Measurements from ENCODE around the gene KAT6B.
"Not testable (repeated sequence)": the region's sequence is repeated elsewhere in the genome, so short reads cannot be mapped to it uniquely, and the experiment has no call there.

Gene KAT6B

DNA sequence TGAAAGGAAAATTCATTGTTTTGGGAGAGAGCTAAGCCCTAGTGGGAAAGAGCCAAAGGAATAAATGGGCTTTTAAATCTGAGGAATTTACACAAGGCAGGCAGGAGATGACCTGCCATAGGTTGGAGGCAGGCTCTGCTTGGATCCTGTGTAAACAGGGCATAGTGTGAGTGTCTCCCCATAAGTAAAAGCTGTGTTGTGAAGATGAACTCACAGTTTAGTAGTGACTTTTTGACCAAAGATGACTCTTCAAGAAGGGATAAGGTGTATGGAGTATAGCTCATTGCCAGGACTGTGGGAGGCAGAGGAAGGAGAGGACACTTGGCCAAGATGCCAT, 63.2 kb downstream of the KAT6B start:
- DNase-seq (ENCODE audit: low read depth in 2 of 2): no peak

DNA sequence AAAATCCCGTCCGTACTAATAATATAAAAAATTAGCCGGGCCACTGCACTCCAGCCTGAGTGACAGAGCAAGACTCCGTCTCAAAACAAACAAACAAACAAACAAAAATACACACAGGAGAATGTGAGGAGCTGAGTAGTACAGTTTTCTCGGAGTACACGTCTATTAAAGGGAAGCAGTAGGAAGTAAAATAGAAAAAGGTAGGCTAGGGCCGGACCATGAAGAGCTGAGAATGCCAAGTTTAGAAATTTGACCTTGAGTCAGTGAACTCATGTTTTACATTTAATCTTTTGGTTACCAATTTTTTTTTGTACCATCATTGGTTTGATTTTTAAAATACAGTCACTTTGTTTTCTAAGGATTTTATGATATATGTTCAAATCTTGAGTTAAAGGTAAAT, 64.1 kb downstream of the KAT6B start:
- DNase-seq (ENCODE audit: low read depth in 2 of 2): no peak

DNA sequence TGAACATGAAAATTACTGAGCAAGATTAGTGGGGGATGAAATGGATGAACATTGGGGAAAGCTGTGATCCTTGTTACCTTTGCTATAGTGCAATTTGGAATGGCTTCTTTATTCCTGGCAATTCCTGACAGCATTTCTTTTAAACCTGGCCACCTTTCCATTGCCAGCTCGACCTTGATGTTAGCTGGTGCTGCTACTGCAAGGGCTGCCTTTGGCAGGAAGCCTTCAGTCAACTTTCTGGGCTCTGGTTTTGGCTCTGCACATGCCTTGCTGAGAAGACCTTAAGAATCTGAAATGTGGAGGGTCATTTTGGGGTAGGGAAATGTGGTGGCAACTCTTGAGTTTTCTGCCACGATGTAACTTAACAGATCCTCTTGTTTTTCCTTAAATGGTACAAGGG, 64.7 kb downstream of the KAT6B start:
- no peak for DNase-seq (ENCODE audit: low read depth in 2 of 2)

DNA sequence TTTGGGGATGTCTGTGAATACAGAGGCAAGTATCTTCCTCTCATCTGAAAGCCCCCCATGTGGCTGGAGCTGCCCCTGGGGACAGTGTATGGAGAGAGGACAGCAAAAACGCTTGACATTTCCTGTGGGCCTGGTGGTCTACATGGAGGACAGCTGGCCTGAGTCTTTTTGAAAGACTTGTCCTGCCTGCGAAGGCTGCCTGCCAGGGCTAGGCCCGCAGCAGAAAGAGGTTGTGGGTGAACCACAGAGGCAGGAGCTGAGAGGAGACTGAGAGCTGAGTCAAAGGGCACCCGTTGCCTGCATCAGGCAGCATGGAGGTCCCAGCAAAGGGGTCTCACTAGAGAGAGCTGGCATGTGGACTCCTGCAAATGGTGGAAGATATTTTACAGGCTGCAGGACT, 66.4 kb downstream of the KAT6B start:
- DNase-seq (ENCODE audit: low read depth in 2 of 2): no peak

DNA sequence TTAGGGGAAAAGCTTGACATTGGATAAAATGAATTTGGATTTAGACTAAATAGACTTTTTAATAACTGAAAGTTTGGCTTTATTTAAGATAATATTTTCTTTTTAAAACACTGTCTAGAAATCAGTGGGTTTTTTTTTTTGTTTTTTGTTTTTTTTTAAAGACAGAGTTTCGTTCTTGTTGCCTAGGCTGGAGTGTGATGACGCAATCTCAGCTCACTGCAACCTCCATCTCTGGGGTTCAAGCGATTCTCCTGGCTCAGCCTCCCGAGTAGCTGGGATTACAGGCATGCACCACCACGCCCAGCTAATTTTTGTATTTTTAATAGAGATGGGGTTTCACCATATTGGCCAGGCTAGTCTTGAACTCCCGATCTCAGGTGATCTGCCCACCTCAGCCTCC, 66.9 kb downstream of the KAT6B start:
- DNase-seq (ENCODE audit: low read depth in 2 of 2): not testable (repeated sequence)

DNA sequence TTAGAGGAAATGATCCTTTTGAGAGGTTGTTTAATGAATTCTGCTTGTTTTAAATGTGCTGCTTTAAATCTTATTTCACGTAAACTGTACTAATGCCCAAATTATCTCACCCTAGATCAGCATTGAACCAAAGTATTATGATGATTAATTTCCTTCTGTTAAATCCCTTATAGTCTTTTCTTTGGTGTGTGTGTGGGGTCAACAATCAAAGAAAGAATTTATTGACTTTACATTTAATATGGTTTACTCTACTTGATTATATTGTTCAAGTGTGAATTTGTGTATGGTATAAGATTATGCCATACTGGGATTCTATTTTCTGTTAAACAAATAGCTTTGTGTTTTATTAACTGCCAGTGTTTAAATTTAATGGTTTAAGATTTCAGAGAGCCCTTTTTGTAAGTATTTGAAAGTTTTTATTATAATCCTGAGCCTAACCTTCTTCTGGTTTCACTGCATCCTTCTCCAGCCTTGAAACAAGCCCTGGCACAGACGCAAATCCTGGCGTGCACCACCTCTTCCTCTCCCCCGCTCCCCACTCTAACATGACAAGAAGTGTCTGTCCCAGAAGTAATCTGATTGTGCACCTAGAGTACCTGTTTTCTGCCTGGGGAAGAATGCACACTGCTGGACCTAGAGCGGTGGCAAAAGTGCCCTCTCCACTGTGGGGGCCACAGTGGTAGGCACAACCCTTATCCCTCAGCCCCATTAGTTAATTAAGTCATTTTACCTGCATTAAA, 70.6 kb downstream of the KAT6B start:
- no peak for DNase-seq (ENCODE audit: low read depth in 2 of 2)

DNA sequence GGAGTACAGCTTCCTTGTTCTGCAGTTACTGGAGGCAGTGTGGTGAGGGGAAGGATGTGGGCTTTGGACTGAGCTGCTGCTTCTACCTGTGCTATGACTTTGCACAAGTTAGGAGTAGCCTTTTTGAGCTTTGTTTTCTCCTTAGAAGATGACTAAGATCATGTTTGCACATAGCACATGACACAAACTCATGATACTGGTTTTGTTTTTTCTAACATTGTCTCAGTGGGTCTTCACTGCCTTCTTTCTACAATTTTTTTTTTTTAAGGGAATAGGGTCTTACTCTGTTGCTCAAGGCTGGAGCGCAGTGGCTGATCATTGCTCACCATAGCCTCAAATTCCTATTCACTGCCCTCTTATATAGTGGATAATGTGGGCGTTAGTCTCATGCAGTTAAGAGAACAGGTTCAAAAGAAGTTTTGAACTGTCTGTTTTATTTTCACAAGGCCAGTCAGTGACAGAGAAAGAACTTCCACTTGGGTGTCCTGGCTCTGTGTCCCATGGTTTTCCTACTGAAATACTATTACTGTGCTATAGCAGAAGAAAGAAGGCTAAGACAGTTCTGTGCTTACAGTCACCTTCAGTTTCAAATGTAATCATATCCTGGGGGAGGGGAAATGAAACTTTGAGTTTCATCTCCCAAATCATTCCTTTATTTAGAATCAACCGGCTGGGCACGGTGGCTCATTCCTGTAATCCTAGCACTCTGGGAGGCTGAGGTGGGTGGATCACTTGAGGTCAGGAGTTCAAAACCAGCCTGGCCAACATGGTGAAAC, 72.0 kb downstream of the KAT6B start:
- no peak for DNase-seq (ENCODE audit: low read depth in 2 of 2)

DNA sequence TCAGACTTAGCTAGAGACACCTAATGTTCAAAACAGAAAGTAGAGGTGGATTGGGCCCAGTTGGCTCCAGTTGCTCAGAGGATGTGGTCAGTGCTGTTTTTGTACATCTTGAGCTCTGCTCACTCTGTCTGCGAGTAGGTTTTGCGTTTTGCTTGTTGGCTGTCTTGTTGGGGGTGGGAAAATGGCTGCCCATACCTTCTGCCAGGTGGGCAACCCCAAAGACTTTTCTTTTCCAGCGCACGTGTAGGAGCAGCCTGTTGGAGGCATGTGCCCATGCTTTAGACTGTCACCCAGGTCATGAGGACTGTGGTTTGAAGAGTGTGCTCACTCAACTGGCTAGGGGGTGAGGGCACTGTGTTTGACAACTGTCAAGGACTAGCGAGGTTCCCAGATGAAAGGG, 73.9 kb downstream of the KAT6B start:
- DNase-seq (ENCODE audit: low read depth in 2 of 2): peak in 1 of 2 donors; percentile 8

DNA sequence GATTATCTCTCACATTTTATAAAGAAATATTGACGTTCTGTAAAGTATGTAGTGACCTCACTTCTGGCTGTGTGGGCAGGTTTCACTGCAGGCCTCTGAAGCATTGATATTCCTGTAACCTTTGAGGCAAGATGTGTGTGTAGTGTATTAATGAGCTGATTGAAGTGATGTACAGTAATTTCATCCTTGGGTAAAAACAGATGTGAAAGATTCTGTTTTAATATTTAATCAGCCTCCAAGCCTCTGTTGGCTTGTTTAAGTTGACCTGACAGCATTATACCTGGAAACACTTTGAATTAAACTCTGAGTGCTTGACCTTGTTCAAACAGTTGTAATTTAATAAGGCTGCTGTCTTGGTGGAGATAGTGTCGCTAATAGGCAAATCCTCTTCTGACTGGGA, 74.9 kb downstream of the KAT6B start:
- no peak for DNase-seq (ENCODE audit: low read depth in 2 of 2)

DNA sequence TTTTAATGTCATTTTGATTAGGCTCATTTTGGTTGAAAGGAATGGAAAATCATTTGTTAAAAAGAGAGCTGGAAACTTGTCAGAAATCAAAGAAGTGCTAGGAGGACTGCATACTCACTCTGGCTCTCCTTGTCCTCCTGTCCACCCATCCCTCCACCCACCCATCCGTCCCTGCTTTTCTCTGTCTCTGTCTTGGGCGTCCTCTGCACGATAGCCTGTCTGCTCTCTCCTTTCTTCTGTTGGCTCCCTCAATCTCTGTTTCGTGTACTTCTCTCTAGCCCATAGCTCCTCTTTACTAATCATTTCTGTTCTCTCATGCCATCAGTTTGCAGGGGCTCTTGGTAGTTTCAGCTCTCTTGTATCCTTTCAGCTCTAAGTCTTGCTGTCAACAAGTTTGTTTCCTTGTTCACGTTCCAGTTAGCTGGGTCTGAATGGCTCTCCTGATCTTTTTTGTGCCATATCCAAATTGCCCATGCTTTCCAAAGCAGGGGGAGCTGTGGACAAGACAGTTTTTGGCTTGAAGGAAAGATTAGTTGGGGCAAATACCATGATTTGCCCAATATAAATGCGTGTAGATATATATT, 75.6 kb downstream of the KAT6B start:
- no peak for DNase-seq (ENCODE audit: low read depth in 2 of 2)

DNA sequence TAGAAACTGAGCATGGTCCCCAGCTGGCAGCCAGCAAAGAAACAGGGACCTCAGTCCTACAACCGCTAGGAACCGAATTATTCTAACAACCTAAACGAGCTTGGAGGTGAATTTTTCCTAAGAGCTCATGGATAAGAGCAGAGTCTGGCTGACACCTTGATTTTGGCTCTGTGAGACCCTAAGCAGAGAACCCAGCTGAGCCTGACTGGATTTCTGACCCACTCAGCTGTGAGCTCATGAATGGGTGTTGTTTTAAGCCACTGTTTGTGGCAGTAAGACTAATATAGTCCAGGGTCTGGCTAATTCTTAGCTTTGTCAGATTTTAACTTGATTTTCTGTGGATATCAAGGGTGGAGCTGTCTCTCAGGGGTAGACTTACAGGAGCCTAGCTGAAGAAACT, 77.1 kb downstream of the KAT6B start:
- DNase-seq (ENCODE audit: low read depth in 2 of 2): no peak

DNA sequence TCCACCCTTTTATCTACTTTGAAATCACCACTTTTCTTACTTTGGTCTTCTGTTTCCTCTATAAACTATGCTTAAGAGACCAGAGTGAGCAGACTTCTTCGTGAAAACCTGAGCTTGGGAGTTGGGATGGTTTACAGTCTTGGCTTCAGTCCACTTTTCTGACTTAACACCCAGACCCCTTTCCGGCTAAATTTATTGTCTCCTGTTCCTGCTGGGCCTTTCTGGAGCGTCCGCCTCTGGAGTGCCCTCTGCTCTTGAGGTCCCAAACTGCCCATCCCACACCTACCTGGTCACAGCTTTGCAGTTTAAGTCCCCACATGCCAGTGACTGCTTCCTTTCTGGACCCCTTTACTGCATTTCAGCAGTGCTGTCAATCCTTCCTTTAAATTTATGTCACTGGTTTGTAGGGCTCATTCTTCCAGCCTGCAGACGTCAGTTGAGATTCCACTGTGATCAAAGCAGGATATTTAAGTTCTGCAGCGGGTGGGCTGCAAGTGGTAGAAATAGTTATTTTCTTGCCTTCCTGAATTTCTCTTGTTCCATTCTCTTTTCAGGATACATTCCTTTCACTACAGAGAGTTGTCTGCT, 80.3 kb downstream of the KAT6B start:
- no peak for DNase-seq (ENCODE audit: low read depth in 2 of 2)

DNA sequence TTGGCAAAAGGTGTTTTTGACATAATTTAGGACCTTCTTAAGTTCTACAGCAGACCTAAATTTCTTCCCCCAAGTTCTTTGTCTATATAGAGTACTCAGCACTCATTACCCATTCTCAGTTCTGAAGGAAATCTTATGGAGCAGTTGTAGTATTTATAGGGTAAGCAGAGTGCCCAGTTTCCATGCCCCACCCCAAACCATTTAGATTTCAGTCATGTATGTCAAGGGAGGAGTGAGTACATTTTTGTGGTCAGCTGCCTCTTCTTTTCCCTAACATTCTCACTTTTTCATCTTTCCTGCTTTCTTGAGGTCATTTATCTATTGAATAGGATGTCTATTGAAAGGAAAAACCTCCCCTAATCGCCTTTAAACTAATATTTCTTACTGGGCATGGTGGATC, 83.3 kb downstream of the KAT6B start:
- no peak for DNase-seq (ENCODE audit: low read depth in 2 of 2)

DNA sequence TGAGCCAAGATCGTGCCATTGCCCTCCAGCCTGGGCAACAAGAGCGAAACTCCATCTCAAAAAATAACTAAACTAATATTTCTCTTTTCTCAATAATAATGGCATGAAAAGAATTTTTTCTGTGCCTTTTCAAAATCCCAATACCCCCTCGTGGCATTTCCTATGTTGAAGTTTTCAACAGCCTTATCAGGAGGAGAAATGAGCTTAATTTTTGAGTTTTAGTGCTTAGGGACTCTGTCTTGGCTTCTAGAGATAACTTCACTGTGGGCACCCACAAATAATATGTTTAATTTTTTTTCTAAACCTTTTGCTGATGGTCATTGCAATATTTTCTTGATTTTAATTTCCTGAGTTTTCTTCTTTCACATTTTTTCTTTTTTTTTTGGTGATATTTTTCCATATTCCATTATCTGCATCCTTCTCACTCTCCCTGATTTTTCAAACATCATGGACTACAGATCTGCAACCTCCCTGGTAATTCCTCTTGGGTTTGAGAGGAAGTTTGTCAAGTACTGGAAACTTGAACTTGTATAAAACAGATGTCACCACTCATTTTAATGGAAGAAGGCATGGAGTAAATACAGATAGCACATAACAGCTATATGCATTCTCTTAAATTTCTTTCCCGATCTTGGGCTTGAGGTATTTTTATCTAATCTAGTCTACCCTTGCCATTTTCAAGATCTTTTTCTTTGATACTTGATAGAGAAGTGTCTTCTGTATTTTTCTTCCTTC, 84.0 kb downstream of the KAT6B start:
- no peak for DNase-seq (ENCODE audit: low read depth in 2 of 2)

DNA sequence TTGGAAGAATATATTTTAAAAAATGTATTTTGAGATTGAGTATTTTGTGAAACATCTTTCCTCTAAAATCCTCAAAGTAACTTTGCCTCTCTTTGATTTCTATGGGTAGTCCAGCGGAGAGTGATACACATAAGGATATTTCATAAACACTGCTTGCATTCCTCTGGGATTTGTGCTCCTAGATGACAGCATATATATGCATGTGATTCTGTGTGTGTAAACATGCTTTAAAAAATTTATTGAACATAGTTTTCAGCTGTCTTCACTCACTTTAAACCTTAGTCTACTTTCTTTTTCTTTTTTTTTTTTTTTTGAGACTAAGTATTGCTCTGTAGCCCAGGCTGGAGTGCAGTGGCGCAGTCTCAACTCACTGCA, 84.6 kb downstream of the KAT6B start:
- DNase-seq (ENCODE audit: low read depth in 2 of 2): no peak

DNA sequence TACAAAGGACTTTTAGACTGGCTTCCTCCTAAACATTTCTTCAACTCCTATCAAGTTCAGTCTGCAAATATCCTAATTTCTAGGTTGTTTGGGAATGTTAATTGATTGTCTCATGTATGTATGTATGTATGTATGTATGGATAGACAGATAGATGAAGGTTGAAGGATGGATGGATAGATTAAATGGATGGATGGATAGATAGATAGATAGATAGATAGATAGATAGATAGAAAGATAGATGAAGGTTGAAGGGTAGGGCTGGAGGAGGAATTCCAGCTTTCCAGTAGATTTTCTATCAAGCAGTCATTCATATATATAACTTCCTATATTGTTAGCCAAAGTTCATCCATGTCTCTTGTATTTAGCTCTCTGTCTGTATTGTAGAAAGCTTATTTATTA, 85.8 kb downstream of the KAT6B start:
- DNase-seq (ENCODE audit: low read depth in 2 of 2): no peak

DNA sequence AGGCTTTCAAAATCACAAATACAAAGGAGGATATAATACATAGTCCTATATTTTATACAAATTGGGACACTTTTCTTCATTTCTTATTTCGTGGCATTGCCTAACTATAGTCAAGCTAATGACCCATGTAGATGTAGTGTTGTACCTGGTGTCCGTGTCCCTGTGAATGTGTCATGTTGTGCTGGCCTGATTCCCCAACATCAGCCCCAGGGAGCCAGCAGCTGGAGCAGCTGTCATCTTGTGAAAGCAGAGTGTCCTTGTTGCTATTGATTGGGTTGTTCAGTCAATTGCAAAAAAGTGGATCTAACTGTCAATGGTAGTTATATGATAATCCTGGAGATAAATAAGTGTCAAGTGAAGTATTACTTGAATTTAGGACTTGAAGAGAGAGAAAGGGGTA, 86.3 kb downstream of the KAT6B start:
- no peak for DNase-seq (ENCODE audit: low read depth in 2 of 2)

DNA sequence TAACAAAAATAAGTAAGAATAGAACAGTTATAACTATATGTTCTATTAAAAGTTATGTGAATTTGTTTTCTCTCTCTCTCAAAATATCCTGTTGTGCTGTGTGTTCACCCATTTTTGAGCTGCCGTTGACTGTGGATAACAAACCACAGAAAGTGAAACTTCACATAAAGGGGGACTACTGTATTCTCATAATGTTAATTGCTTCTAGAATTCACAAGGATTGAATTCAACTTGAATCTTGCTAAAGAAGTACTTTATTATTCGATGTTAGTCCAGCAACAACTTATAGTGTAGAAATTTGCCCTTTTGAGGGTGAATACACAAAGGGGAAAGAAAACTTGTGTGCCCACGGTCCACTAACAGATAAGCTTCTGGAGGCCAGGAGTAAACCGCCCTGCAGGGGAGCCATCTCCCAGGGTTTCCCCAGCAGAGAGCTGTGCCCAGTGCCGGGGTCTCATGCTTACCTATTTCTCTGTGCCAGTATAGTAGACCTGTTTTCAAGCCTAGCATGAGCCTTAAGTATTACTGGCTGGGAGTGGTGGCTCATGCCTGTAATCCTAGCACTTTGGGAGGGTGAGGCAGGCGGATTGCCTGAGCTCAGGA, 87.1 kb downstream of the KAT6B start:
- no peak for DNase-seq (ENCODE audit: low read depth in 2 of 2)

DNA sequence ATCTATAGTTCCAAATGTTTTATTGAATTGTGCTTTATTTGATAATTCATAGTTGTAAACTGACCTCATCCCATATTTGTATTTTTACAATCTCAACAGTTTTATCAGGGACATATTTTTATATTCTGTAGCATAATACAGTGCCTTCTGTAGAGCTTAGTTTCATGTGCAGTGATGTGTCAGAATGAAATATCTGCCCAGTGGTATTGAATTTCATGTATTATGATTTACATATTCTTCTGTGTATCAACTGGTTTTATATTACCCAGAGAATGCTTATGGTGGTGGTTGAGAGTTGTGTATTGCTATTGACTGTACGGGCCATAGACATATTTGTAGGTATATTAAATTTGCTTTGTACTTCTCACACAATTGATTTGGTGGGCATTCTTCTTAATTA, 89.9 kb downstream of the KAT6B start:
- DNase-seq (ENCODE audit: low read depth in 2 of 2): no peak

DNA sequence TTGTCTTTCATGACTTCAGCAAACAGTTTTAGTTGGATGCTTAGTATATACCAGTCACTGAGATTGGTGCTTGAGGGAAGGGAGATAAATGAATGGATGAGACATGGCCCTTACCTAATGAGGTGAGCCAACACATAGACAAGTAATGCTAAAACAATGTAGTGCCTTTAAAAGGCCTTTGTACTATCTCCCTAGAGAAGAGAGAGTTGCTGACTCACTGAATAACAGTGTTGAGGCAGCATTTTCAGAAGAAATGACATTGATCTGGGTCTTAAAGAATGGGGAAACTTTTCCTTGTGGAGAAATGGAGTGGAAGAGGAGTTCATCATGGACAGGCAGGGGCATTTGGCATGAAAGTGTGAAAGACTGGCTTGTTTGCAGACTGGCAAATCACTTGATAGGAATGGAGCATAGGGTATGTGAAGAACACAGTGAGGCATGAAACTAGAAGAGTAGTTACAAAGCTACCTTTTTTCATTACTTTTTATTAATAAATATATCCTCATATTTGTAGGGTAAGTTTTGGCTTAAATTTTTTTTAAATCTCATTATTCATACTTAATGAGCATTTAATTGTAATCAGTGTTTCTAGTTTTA, 91.2 kb downstream of the KAT6B start:
- DNase-seq (ENCODE audit: low read depth in 2 of 2): no peak

DNA sequence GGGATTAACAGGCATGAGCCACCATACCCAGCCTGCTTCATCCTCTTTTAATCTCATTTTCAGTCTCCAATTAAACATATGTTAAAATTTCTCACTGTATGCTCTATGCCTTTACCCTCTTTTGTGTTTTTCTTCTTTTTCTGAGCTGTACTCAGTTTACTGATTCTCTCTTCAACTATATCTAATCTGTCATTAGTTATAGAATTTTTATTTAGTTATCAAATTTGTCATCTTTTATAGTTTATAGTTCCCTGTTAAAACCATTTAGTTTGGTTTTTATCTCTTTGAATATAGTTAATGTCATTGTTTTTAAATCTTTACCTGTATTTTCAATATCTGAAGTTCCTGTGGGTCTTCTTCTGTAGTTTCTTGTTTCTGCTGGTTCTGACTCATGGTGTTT, 93.3 kb downstream of the KAT6B start:
- no peak for DNase-seq (ENCODE audit: low read depth in 2 of 2)

All from stimulated activated CD4-positive, alpha-beta T cell treated with anti-CD3 and anti-CD28 coated beads, Interleukin-15, amount 100 ng/mL, for 48 hours (primary cell).